ENCODE results near the gene ACADM. TPM values are rescaled to one million over a fixed set of nuclear protein-coding genes. Genes with fewer than 3 reads are reported as not detected.
"Not testable (repeated sequence)": the region's sequence is repeated elsewhere in the genome, so short reads cannot be mapped to it uniquely, and the experiment has no call there.

The ACADM gene
- total RNA-seq, 2 experiments from 2014 or later = 39.2 to 52.8 TPM

GRCh38 chr1:75787524-75787923 is 63.0 kb downstream of the ACADM start:
- peak overlapping the region; percentile 99 for H3K4me3 Mint-ChIP-seq
- DNase-seq = no peak
- H3K36me3 Mint-ChIP-seq = peaks cover 58% of the 10 kb centered on the region
- H3K27ac Mint-ChIP-seq = peak overlapping the region; percentile 90
- no peaks in the 10 kb centered on the region for H3K27me3 Mint-ChIP-seq
- ATAC-seq = no peak
- peaks cover 46% of the 10 kb centered on the region for H3K4me1 Mint-ChIP-seq
- H3K9me3 Mint-ChIP-seq (ENCODE audit: low read depth) = no peaks in the 10 kb centered on the region
- CTCF ChIA-PET = no interaction called here

- ATAC-seq (no peak), DNase-seq (no peak)
- Mint-ChIP-seq H3K27ac (peak overlapping the region; percentile 81), H3K4me1 (peaks cover 51% of the 10 kb centered on the region), H3K4me3 (peak overlapping the region; percentile 99), H3K27me3 (no peaks in the 10 kb centered on the region), H3K9me3 (ENCODE audit: low read depth) (no peaks in the 10 kb centered on the region), H3K36me3 (peaks cover 77% of the 10 kb centered on the region)
- CTCF ChIA-PET = no interaction called here
Observed at GRCh38 chr1:75789988-75790387, 65.5 kb downstream of the ACADM start.

- CTCF ChIA-PET = no interaction called here
- ATAC-seq (no peak), DNase-seq (no peak)
- Mint-ChIP-seq H3K27me3 (no peaks in the 10 kb centered on the region), H3K9me3 (ENCODE audit: low read depth) (no peaks in the 10 kb centered on the region), H3K27ac (peak overlapping the region; percentile 81), H3K36me3 (peaks cover 82% of the 10 kb centered on the region), H3K4me3 (peak overlapping the region; percentile 99), H3K4me1 (peaks cover 44% of the 10 kb centered on the region)
Observed at GRCh38 chr1:75791022-75791421, 66.5 kb downstream of the ACADM start.

- CTCF ChIA-PET = no interaction called here
- DNase-seq (no peak), ATAC-seq (no peak)
- Mint-ChIP-seq H3K4me1 (peaks cover 44% of the 10 kb centered on the region), H3K27ac (no peak overlapping the region), H3K4me3 (no peak overlapping the region), H3K27me3 (no peaks in the 10 kb centered on the region), H3K9me3 (ENCODE audit: low read depth) (no peaks in the 10 kb centered on the region), H3K36me3 (peaks cover 80% of the 10 kb centered on the region)
Observed at GRCh38 chr1:75792091-75792490, 67.6 kb downstream of the ACADM start.

- Mint-ChIP-seq H3K27ac (no peak overlapping the region), H3K4me3 (no peak overlapping the region), H3K36me3 (peaks cover 72% of the 10 kb centered on the region), H3K9me3 (ENCODE audit: low read depth) (no peaks in the 10 kb centered on the region), H3K4me1 (peaks cover 36% of the 10 kb centered on the region), H3K27me3 (no peaks in the 10 kb centered on the region)
- CTCF ChIA-PET = interaction anchor here (1.9 kb wide), 1 partner anchor 8 kb away, joined by 4 read pairs; no protein-coding TSS in a partner anchor
- DNase-seq (no peak), ATAC-seq (no peak)
Observed at GRCh38 chr1:75794382-75794781, 69.9 kb downstream of the ACADM start.

GRCh38 chr1:75795703-75796193 is 71.2 kb downstream of the ACADM start:
- no peak for ATAC-seq
- H3K4me3 Mint-ChIP-seq = no peak overlapping the region
- DNase-seq = no peak
- H3K9me3 Mint-ChIP-seq (ENCODE audit: low read depth) = no peaks in the 10 kb centered on the region
- H3K27ac Mint-ChIP-seq = no peak overlapping the region
- H3K4me1 Mint-ChIP-seq = peaks cover 24% of the 10 kb centered on the region
- H3K36me3 Mint-ChIP-seq = peaks cover 64% of the 10 kb centered on the region
- CTCF ChIA-PET = interaction anchor here (1.2 to 1.9 kb wide), 3 partner anchors 9 to 47 kb away, joined by 3 to 4 read pairs (median 3); no protein-coding TSS in a partner anchor
- no peaks in the 10 kb centered on the region for H3K27me3 Mint-ChIP-seq

GRCh38 chr1:75796376-75797272 is 72.1 kb downstream of the ACADM start, which contains the start of gene MSH4:
TSS of gene MSH4 (plus strand) at chr1:75796882. CDS start at chr1:75796986, 104 bp downstream.
- Mint-ChIP-seq H3K27me3 (no peaks in the 10 kb centered on the region), H3K4me3 (no peak within 1 kb of the TSS), H3K9me3 (ENCODE audit: low read depth) (no peaks in the 10 kb centered on the region), H3K36me3 (peaks cover 55% of the 10 kb centered on the region), H3K4me1 (peaks cover 17% of the 10 kb centered on the region), H3K27ac (no peak within 1 kb of the TSS)
- DNase-seq (no peak), ATAC-seq (no peak)
- CTCF ChIA-PET = interaction anchor here (1.2 to 1.9 kb wide), 3 partner anchors 8 to 48 kb away, joined by 3 to 4 read pairs (median 3); no protein-coding TSS in a partner anchor

- ATAC-seq (no peak), DNase-seq (no peak)
- no peak overlapping the region for H3K4me3 Mint-ChIP-seq
- H3K36me3 Mint-ChIP-seq = peaks cover 51% of the 10 kb centered on the region
- peaks cover 12% of the 10 kb centered on the region for H3K4me1 Mint-ChIP-seq
- no peaks in the 10 kb centered on the region for H3K9me3 Mint-ChIP-seq (ENCODE audit: low read depth)
- no peak overlapping the region for H3K27ac Mint-ChIP-seq
- CTCF ChIA-PET = interaction anchor here (1.2 kb wide), 1 partner anchor 48 kb away, joined by 3 read pairs; no protein-coding TSS in a partner anchor
- H3K27me3 Mint-ChIP-seq = no peaks in the 10 kb centered on the region
Observed at GRCh38 chr1:75797273-75797588, 72.7 kb downstream of the ACADM start.

GRCh38 chr1:75797606-75798216 is 73.2 kb downstream of the ACADM start:
- H3K36me3 Mint-ChIP-seq = peaks cover 46% of the 10 kb centered on the region
- CTCF ChIA-PET = no interaction called here
- H3K27me3 Mint-ChIP-seq = no peaks in the 10 kb centered on the region
- H3K4me3 Mint-ChIP-seq = no peak overlapping the region
- H3K27ac Mint-ChIP-seq = no peak overlapping the region
- no peaks in the 10 kb centered on the region for H3K9me3 Mint-ChIP-seq (ENCODE audit: low read depth)
- peaks cover 10% of the 10 kb centered on the region for H3K4me1 Mint-ChIP-seq
- DNase-seq (no peak), ATAC-seq (no peak)

GRCh38 chr1:75801480-75801879 is 77.0 kb downstream of the ACADM start:
- H3K27me3 Mint-ChIP-seq; H3K27ac Mint-ChIP-seq; ATAC-seq; DNase-seq; H3K9me3 Mint-ChIP-seq (ENCODE audit: low read depth); H3K4me1 Mint-ChIP-seq; CTCF ChIA-PET; H3K4me3 Mint-ChIP-seq: not testable (repeated sequence)
- peaks cover 20% of the 10 kb centered on the region for H3K36me3 Mint-ChIP-seq

- Mint-ChIP-seq H3K27me3 (no peaks in the 10 kb centered on the region), H3K4me1 (no peaks in the 10 kb centered on the region), H3K9me3 (ENCODE audit: low read depth) (no peaks in the 10 kb centered on the region), H3K27ac (no peak overlapping the region), H3K4me3 (no peak overlapping the region), H3K36me3 (no peaks in the 10 kb centered on the region)
- CTCF ChIA-PET = no interaction called here
- ATAC-seq = no peak
- no peak for DNase-seq
Observed at GRCh38 chr1:75808921-75809320, 84.4 kb downstream of the ACADM start.

- H3K9me3 Mint-ChIP-seq (ENCODE audit: low read depth); H3K36me3 Mint-ChIP-seq; H3K27ac Mint-ChIP-seq; H3K4me3 Mint-ChIP-seq; H3K4me1 Mint-ChIP-seq; ATAC-seq; H3K27me3 Mint-ChIP-seq; CTCF ChIA-PET; DNase-seq: not testable (repeated sequence)
Observed at GRCh38 chr1:75810113-75810512, 85.6 kb downstream of the ACADM start.

- Mint-ChIP-seq H3K27ac (no peak overlapping the region), H3K36me3 (no peaks in the 10 kb centered on the region), H3K27me3 (no peaks in the 10 kb centered on the region), H3K9me3 (ENCODE audit: low read depth) (no peaks in the 10 kb centered on the region), H3K4me3 (no peak overlapping the region), H3K4me1 (no peaks in the 10 kb centered on the region)
- no peak for ATAC-seq
- no peak for DNase-seq
- CTCF ChIA-PET = no interaction called here
Observed at GRCh38 chr1:75811211-75811981, 86.9 kb downstream of the ACADM start.
